Keratinocyte (primary cell): Measurements from ENCODE around the gene ASTN2.

Experiments used
- EZH2 ChIP-seq: IDR thresholded peaks from one replicate; pipeline ENCODE4 v1.6.1; 2012; ENCODE audit warnings: inconsistent platforms, mild to moderate bottlenecking, low read length, moderate library complexity
- TF ChIP-seq, protein P1 (sequence below), 3 experiments: IDR thresholded peaks in 1 of 3; conservative IDR thresholded peaks in 1 of 3; optimal IDR thresholded peaks in 1 of 3; 2 replicates in 2 of 3; 3 replicates in 1 of 3; pipeline versions ENCODE3 to v1.5.1; 2011; ENCODE audit warnings: low read length in 3 of 3, mild to moderate bottlenecking in 3 of 3, moderate library complexity in 2 of 3, control low read depth in 1 of 3, inconsistent platforms in 1 of 3; ENCODE audit not compliant: insufficient read depth in 2 of 3; ENCODE audit errors: extremely low read depth in 1 of 3

DNA sequence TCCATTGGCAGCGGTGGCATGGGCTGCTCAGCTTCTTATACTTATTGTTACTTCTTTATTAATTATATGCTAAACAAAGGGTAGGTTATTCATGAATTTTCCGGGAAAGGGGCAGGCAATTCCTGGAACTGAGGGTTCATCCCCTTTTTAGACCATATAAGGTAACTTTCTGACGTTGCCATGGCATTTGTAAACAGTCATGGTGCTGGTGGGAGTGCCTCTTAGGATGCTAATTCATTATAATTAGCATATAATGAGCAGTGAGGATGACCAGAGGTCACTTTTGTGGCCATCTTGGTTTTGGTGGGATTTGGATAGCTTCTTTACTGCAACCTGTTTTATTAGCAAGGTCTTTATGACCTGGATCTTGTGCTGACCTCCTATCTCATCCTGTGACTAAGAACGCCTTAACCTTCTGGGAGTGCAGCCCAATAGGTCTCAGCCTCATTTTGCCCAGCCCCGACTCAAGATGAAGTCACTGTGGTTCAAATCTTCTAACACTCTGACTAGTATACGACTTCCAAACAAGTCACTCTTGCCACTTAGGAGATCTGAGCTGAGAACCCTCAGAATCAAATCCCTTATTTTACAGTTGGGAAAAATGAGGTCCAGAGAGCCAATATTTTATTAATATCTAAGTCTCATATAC lies 490.3 kb downstream of the ASTN2 start:
- TF ChIP-seq, protein P1, sequence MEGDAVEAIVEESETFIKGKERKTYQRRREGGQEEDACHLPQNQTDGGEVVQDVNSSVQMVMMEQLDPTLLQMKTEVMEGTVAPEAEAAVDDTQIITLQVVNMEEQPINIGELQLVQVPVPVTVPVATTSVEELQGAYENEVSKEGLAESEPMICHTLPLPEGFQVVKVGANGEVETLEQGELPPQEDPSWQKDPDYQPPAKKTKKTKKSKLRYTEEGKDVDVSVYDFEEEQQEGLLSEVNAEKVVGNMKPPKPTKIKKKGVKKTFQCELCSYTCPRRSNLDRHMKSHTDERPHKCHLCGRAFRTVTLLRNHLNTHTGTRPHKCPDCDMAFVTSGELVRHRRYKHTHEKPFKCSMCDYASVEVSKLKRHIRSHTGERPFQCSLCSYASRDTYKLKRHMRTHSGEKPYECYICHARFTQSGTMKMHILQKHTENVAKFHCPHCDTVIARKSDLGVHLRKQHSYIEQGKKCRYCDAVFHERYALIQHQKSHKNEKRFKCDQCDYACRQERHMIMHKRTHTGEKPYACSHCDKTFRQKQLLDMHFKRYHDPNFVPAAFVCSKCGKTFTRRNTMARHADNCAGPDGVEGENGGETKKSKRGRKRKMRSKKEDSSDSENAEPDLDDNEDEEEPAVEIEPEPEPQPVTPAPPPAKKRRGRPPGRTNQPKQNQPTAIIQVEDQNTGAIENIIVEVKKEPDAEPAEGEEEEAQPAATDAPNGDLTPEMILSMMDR (optimal IDR thresholded peaks at IDR 0.05 in 1 of 3, IDR thresholded peaks at IDR 0.05 in 1 of 3, conservative IDR thresholded peaks at IDR 0.05 in 1 of 3; ENCODE audit: extremely low read depth in 1 of 3, insufficient read depth in 2 of 3, low read length in 3 of 3) = no peak
- no peak for TF ChIP-seq EZH2
